HepG2 (cell line): ENCODE data around the gene TRPT1. TPM values are rescaled to one million over a fixed set of nuclear protein-coding genes. Genes with fewer than 3 reads are reported as not detected.

Experiments used
- BRD4 ChIP-seq: sonication (generic); formaldehyde crosslinking; IDR thresholded peaks from 2 replicates; pipeline ENCODE4 v1.4.0; 2020; ENCODE audit warnings: missing genetic modification reagents
- ETV6 ChIP-seq: sonication (generic); formaldehyde crosslinking; conservative IDR thresholded peaks from 2 replicates; pipeline ENCODE4 v1.4.0; 2020; ENCODE audit warnings: missing genetic modification reagents
- FOXP4 ChIP-seq: sonication (generic); formaldehyde crosslinking; IDR thresholded peaks from 2 replicates; pipeline ENCODE4 v1.4.0; 2020; ENCODE audit warnings: missing genetic modification reagents
- GABPB1 ChIP-seq: IDR thresholded peaks from 2 replicates; pipeline ENCODE4 v1.6.1; 2016; ENCODE audit warnings: mild to moderate bottlenecking, missing genetic modification reagents, moderate library complexity, missing compliant biosample characterization
- HMGXB3 ChIP-seq: sonication (generic); formaldehyde crosslinking; IDR thresholded peaks from 2 replicates; pipeline ENCODE4 v1.4.0; 2020; ENCODE audit warnings: missing genetic modification reagents, borderline replicate concordance
- KLF12 ChIP-seq: sonication (generic); formaldehyde crosslinking; IDR thresholded peaks from 2 replicates; pipeline ENCODE4 v1.4.0; 2020; ENCODE audit warnings: missing genetic modification reagents, borderline replicate concordance
- PHF21A ChIP-seq: sonication (generic); formaldehyde crosslinking; IDR thresholded peaks from 2 replicates; pipeline ENCODE4 v1.5.0; 2020; ENCODE audit warnings: mild to moderate bottlenecking, missing genetic modification reagents
- POLR2AphosphoS2 ChIP-seq: IDR thresholded peaks from 2 replicates; pipeline ENCODE4 v1.6.1; 2011; ENCODE audit warnings: low read depth, low read length, improper control_type of control experiment
- RXRB ChIP-seq: IDR thresholded peaks from 2 replicates; pipeline ENCODE4 v1.6.1; 2016; ENCODE audit warnings: borderline replicate concordance, missing genetic modification reagents, missing compliant biosample characterization
- SMYD3 ChIP-seq: sonication (generic); formaldehyde crosslinking; IDR thresholded peaks from 2 replicates; pipeline ENCODE4 v1.8.1; 2023; ENCODE audit warnings: mild to moderate bottlenecking, missing genetic modification reagents
- SNAPC2 ChIP-seq: sonication (generic); formaldehyde crosslinking; IDR thresholded peaks from 2 replicates; pipeline ENCODE4 v1.8.1; 2022; ENCODE audit warnings: mild to moderate bottlenecking, missing genetic modification reagents
- TBX2 ChIP-seq: sonication (generic); formaldehyde crosslinking; IDR thresholded peaks from 2 replicates; pipeline ENCODE4 v1.5.0; 2020; ENCODE audit warnings: missing genetic modification reagents, mild to moderate bottlenecking, borderline replicate concordance
- ZBTB42 ChIP-seq: sonication (generic); formaldehyde crosslinking; IDR thresholded peaks from 2 replicates; pipeline ENCODE4 v1.5.0; 2020; ENCODE audit warnings: mild to moderate bottlenecking, missing genetic modification reagents
- ZNF230 ChIP-seq: sonication (generic); formaldehyde crosslinking; IDR thresholded peaks from 2 replicates; pipeline ENCODE4 v1.4.0; 2020; ENCODE audit warnings: mild to moderate bottlenecking, missing genetic modification reagents
- ZNF652 ChIP-seq: IDR thresholded peaks from 2 replicates; pipeline ENCODE4 v1.6.1; 2016; ENCODE audit warnings: low read depth, borderline replicate concordance
- ZNF883 ChIP-seq: sonication (generic); formaldehyde crosslinking; IDR thresholded peaks from 2 replicates; pipeline ENCODE4 v1.5.1; 2020; ENCODE audit warnings: mild to moderate bottlenecking, missing genetic modification reagents; ENCODE audit errors: not compliant biosample characterization
- polyA plus RNA-seq, 8 experiments: library from polyadenylated mRNA; depleted of rRNA in 3 of 8; stranded (reverse) in 7 of 8; unstranded in 1 of 8; fragments of >200 nt; fragmentation: Illumina TruSeq in 4 of 8; extraction: Trizol in 4 of 8; gene quantifications; 2 replicates each; pipeline versions ENCODE4 v1.2.1 to v1.2.3, GENCODE V29; 2011 to 2016; ENCODE audit warnings: low read depth in 4 of 8, missing spikeins in 1 of 8, mixed read lengths in 1 of 8; ENCODE audit not compliant: insufficient read depth in 1 of 8
- total RNA-seq, 5 experiments: library from RNA; depleted of rRNA; stranded (reverse); fragments of >200 nt; fragmentation: Illumina TruSeq; extraction: Trizol; gene quantifications; 2 replicates each; pipeline ENCODE4 v1.2.3, GENCODE V29; 2016; ENCODE audit warnings: low read depth in 1 of 5
- TF ChIP-seq, protein P1 (sequence below): sonication (generic); formaldehyde crosslinking; IDR thresholded peaks from 2 replicates; pipeline ENCODE4 v1.5.1; 2020; ENCODE audit warnings: mild to moderate bottlenecking, missing genetic modification reagents, moderate library complexity
- TF ChIP-seq, protein P2 (sequence below): sonication (generic); formaldehyde crosslinking; IDR thresholded peaks from 2 replicates; pipeline ENCODE4 v1.8.1; 2023; ENCODE audit warnings: mild to moderate bottlenecking, missing genetic modification reagents, borderline replicate concordance
- TF ChIP-seq, protein P3 (sequence below), 2 experiments: sonication (generic) in 1 of 2; formaldehyde crosslinking in 1 of 2; IDR thresholded peaks; 2 replicates each; pipeline versions ENCODE4 v1.4.0 to v1.6.1; 2018 to 2020; ENCODE audit warnings: missing genetic modification reagents in 2 of 2, borderline replicate concordance in 1 of 2, low read depth in 1 of 2, mild to moderate bottlenecking in 1 of 2, missing biosample characterization in 1 of 2

TRPT1 gene
- total and polyA plus RNA-seq, 2 of the 13 experiments (the other 11 are each of a cell fraction or from before 2014, with no cell fraction given), result 24.8 to 40.7 TPM

- peak; percentile 73; the same call in 1 of the 2 replicates for TF ChIP-seq HMGXB3 (CRISPR knock-in tag)
- TF ChIP-seq SMYD3 (CRISPR knock-in tag), result peak; percentile 21; the same call in 1 of the 2 replicates
- TF ChIP-seq, protein P1, sequence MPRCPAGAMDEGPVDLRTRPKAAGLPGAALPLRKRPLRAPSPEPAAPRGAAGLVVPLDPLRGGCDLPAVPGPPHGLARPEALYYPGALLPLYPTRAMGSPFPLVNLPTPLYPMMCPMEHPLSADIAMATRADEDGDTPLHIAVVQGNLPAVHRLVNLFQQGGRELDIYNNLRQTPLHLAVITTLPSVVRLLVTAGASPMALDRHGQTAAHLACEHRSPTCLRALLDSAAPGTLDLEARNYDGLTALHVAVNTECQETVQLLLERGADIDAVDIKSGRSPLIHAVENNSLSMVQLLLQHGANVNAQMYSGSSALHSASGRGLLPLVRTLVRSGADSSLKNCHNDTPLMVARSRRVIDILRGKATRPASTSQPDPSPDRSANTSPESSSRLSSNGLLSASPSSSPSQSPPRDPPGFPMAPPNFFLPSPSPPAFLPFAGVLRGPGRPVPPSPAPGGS (CRISPR knock-in tag), result 0 out of 2 replicates have a peak, but pooled peaks have one; percentile 1
- peak; percentile 43; the same call in 1 of the 2 replicates for TF ChIP-seq FOXP4
- TF ChIP-seq BRD4 (CRISPR knock-in tag), result peak; percentile 29; the same call in 1 of the 2 replicates
- TF ChIP-seq POLR2AphosphoS2, result no peak
- TF ChIP-seq, protein P2, sequence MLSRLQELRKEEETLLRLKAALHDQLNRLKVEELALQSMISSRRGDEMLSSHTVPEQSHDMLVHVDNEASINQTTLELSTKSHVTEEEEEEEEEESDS (CRISPR knock-in tag), result peak; percentile 26; the same call in 1 of the 2 replicates
- TF ChIP-seq GABPB1 (CRISPR knock-in tag), result peak; percentile 98
- TF ChIP-seq ZNF652, result peak; percentile 99
- TF ChIP-seq PHF21A (CRISPR knock-in tag), result peak; percentile 81
- peak; percentile 70 for TF ChIP-seq TBX2 (CRISPR knock-in tag)
- no peak for TF ChIP-seq ZNF230 (CRISPR knock-in tag)
- TF ChIP-seq ZBTB42 (CRISPR knock-in tag), result no peak
- TF ChIP-seq ZNF883 (CRISPR knock-in tag), result peak; percentile 59
- peak; percentile 93 for TF ChIP-seq RXRB (CRISPR knock-in tag)
- TF ChIP-seq, protein P3, sequence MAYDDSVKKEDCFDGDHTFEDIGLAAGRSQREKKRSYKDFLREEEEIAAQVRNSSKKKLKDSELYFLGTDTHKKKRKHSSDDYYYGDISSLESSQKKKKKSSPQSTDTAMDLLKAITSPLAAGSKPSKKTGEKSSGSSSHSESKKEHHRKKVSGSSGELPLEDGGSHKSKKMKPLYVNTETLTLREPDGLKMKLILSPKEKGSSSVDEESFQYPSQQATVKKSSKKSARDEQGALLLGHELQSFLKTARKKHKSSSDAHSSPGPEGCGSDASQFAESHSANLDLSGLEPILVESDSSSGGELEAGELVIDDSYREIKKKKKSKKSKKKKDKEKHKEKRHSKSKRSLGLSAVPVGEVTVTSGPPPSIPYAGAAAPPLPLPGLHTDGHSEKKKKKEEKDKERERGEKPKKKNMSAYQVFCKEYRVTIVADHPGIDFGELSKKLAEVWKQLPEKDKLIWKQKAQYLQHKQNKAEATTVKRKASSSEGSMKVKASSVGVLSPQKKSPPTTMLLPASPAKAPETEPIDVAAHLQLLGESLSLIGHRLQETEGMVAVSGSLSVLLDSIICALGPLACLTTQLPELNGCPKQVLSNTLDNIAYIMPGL (CRISPR knock-in tag; IDR thresholded peaks at IDR 0.05; ENCODE audit: borderline replicate concordance in 1 of 2, low read depth in 1 of 2), result peak; percentile 44 to 74; a peak in 3 of 4 replicates
- TF ChIP-seq SNAPC2 (CRISPR knock-in tag), result peak; percentile 66; the same call in 1 of the 2 replicates
- TF ChIP-seq KLF12 (CRISPR knock-in tag), result peak; percentile 92
- TF ChIP-seq ETV6 (CRISPR knock-in tag), result peak; percentile 5; the same call in 1 of the 2 replicates
These were observed 43.7 kb upstream of the TRPT1 start (continued) for GRCh38 chr11:64269540-64270220.
